ENCODE results near the gene GYG2.

Gene GYG2

DNA sequence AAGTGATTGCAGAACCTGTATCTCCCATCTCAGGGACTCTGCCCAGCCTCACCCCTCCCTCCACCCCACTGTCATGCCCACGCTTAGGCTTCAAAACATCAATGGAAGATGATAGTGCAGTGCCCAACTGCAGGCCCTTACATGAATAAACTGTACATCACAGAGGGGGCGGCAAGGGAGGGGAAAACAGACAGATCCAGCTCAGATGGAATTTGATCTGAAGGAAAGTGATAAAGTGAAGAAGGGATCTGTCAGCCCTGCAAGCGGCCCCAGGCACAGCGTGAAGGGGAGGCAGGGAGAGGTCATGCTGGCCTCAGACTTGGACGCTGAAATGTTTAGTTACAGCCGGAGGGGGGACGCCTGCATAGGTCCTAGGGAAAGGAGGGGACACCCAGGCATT is 38.5 kb downstream of the GYG2 start:
- H3K36me3 ChIP-seq (ENCODE audit: control insufficient read depth, insufficient read depth, low read length): no peaks in the 10 kb centered on the region
- no peak for DNase-seq (ENCODE audit: low read depth, low spot score)
- H3K9me3 ChIP-seq (ENCODE audit: control insufficient read depth, insufficient read depth, low read length): no peaks in the 10 kb centered on the region
- H3K27ac ChIP-seq (ENCODE audit: low read length): no peak overlapping the region
- no CpG with 5 or more reads among the region's 7 CpGs for WGBS (ENCODE audit: insufficient coverage, insufficient read length)
- no peak overlapping the region for H3K4me3 ChIP-seq (ENCODE audit: low read length)
- no peaks in the 10 kb centered on the region for H3K27me3 ChIP-seq (ENCODE audit: control insufficient read depth, insufficient read depth, low read length)
- H3K4me1 ChIP-seq (ENCODE audit: control insufficient read depth, insufficient read depth, low read length): no peaks in the 10 kb centered on the region

DNA sequence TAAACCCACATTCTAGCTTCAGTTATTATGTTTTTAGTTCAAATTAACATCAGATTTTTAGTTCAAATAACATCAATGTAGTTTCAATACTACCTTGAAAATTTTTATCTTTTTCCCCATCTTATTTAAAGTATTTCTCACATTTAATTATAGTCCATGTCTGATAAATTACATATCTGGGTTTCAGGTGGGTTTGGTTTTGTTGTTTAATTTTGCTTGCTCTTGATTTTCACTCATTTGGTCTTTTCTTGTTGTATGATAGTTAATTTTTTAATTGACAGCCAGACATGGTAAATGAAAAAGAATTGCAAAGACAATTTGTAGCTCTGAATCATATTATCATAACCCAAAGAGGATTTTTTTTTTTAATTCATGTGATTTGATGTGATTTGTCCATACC is 41.9 kb downstream of the GYG2 start:
- Histone ChIP-seq H3K27me3 (ENCODE audit: control insufficient read depth, insufficient read depth, low read length) (no peaks in the 10 kb centered on the region), H3K27ac (ENCODE audit: low read length) (no peak overlapping the region), H3K36me3 (ENCODE audit: control insufficient read depth, insufficient read depth, low read length) (no peaks in the 10 kb centered on the region), H3K4me3 (ENCODE audit: low read length) (no peak overlapping the region), H3K4me1 (ENCODE audit: control insufficient read depth, insufficient read depth, low read length) (no peaks in the 10 kb centered on the region), H3K9me3 (ENCODE audit: control insufficient read depth, insufficient read depth, low read length) (no peaks in the 10 kb centered on the region)
- DNase-seq (ENCODE audit: low read depth, low spot score): no peak

- H3K27ac ChIP-seq (ENCODE audit: low read length): no peak overlapping the region
- no peaks in the 10 kb centered on the region for H3K9me3 ChIP-seq (ENCODE audit: control insufficient read depth, insufficient read depth, low read length)
These were observed 43.1 kb downstream of the GYG2 start for GRCh38 chrX:2871831-2872230.

GRCh38 chrX:2872671-2873277 is 44.0 kb downstream of the GYG2 start:
- no peak for DNase-seq (ENCODE audit: low read depth, low spot score)
- H3K9me3 ChIP-seq (ENCODE audit: control insufficient read depth, insufficient read depth, low read length): no peaks in the 10 kb centered on the region
- no peak overlapping the region for H3K27ac ChIP-seq (ENCODE audit: low read length)
- WGBS (ENCODE audit: insufficient coverage, insufficient read length): no CpG with 5 or more reads among the region's 7 CpGs
- H3K4me1 ChIP-seq (ENCODE audit: control insufficient read depth, insufficient read depth, low read length): no peaks in the 10 kb centered on the region
- no peak overlapping the region for H3K4me3 ChIP-seq (ENCODE audit: low read length)
- H3K36me3 ChIP-seq (ENCODE audit: control insufficient read depth, insufficient read depth, low read length): no peaks in the 10 kb centered on the region
- no peaks in the 10 kb centered on the region for H3K27me3 ChIP-seq (ENCODE audit: control insufficient read depth, insufficient read depth, low read length)

More at GRCh38 chrX:2871831-2872230, 43.1 kb downstream of the GYG2 start:
- no CpG with 5 or more reads among the region's 2 CpGs for WGBS (ENCODE audit: insufficient coverage, insufficient read length)
- Histone ChIP-seq H3K4me1 (ENCODE audit: control insufficient read depth, insufficient read depth, low read length) (no peaks in the 10 kb centered on the region), H3K36me3 (ENCODE audit: control insufficient read depth, insufficient read depth, low read length) (no peaks in the 10 kb centered on the region), H3K4me3 (ENCODE audit: low read length) (no peak overlapping the region), H3K27me3 (ENCODE audit: control insufficient read depth, insufficient read depth, low read length) (no peaks in the 10 kb centered on the region)
- DNase-seq (ENCODE audit: low read depth, low spot score): no peak

GRCh38 chrX:2874222-2875135 is 45.7 kb downstream of the GYG2 start:
- no CpG with 5 or more reads among the region's 5 CpGs for WGBS (ENCODE audit: insufficient coverage, insufficient read length)
- Histone ChIP-seq H3K27me3 (ENCODE audit: control insufficient read depth, insufficient read depth, low read length) (no peaks in the 10 kb centered on the region), H3K4me1 (ENCODE audit: control insufficient read depth, insufficient read depth, low read length) (no peaks in the 10 kb centered on the region), H3K36me3 (ENCODE audit: control insufficient read depth, insufficient read depth, low read length) (no peaks in the 10 kb centered on the region), H3K9me3 (ENCODE audit: control insufficient read depth, insufficient read depth, low read length) (no peaks in the 10 kb centered on the region), H3K4me3 (ENCODE audit: low read length) (no peak overlapping the region), H3K27ac (ENCODE audit: low read length) (no peak overlapping the region)
- no peak for DNase-seq (ENCODE audit: low read depth, low spot score)

DNA sequence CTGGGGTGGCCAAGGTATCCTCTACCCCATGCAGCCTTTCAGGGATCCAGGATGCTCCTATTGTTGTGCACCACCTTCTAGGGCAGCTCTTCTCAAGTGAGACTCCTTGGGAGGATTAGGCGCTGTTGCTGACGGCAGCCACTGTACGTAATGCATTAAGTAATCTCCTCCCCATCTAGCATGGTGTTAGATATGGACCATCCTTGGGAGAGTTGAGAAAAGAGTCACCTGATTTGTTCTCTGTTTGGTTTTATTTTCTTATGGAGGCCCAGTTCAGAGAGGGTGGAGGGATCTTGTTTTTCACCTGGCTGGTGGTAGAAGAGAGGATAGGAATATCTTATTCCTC is 46.4 kb downstream of the GYG2 start:
- no CpG with 5 or more reads among the region's 3 CpGs for WGBS (ENCODE audit: insufficient coverage, insufficient read length)
- Histone ChIP-seq H3K4me1 (ENCODE audit: control insufficient read depth, insufficient read depth, low read length) (no peaks in the 10 kb centered on the region), H3K9me3 (ENCODE audit: control insufficient read depth, insufficient read depth, low read length) (no peaks in the 10 kb centered on the region), H3K36me3 (ENCODE audit: control insufficient read depth, insufficient read depth, low read length) (no peaks in the 10 kb centered on the region), H3K4me3 (ENCODE audit: low read length) (no peak overlapping the region), H3K27ac (ENCODE audit: low read length) (no peak overlapping the region), H3K27me3 (ENCODE audit: control insufficient read depth, insufficient read depth, low read length) (no peaks in the 10 kb centered on the region)
- no peak for DNase-seq (ENCODE audit: low read depth, low spot score)

DNA sequence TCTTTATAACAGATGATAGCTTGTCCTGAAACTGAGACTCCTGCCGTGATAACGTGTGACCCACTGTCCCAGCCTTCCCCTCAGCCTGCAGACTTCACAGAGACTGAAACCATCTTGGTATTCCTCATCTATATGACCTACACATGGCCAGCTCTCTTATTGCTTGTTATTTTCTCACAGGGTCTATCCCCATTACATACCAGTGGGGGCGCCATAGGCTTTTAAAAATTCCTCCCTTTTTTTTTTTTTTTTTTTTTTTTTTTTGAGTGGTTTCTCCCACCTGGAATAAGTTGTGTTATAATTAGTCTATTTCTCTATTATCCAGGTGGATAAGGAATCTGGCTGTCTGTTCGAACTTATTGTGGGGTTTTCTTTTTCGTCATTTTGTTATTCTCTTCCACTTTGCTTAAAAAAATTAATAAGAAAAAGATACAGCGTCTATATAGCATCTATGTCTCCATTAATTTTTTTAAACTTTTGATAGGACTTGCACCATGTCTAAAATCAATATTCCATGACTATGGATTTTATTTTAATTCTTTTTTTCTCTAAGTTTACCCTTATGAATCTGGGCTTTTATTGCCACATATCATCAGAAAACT is 47.2 kb downstream of the GYG2 start:
- H3K4me3 ChIP-seq (ENCODE audit: low read length): no peak overlapping the region

DNA sequence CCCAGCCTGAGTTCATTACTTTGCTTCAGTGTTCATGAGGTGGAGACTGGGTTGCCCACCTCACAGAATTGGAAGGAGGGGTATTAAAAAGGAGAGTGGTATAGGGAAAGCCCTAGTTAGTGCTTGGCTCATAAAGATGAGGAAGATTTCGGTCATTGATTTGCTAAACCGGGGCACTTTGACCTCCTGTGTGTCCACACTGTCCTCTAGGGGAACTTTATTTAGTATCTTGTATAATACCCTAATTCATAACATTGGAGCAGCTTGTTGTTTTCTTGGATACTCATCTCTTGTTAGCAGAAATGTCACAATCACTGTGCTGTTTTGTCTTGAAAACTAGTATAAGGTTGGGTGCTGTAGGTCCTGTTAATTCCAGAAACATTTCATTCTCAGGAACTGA is 49.8 kb downstream of the GYG2 start:
- no peak overlapping the region for H3K27ac ChIP-seq (ENCODE audit: low read length)
- H3K27me3 ChIP-seq (ENCODE audit: control insufficient read depth, insufficient read depth, low read length): no peaks in the 10 kb centered on the region
- WGBS (ENCODE audit: insufficient coverage, insufficient read length): no CpG with 5 or more reads among the region's 2 CpGs
- no peaks in the 10 kb centered on the region for H3K4me1 ChIP-seq (ENCODE audit: control insufficient read depth, insufficient read depth, low read length)
- no peaks in the 10 kb centered on the region for H3K36me3 ChIP-seq (ENCODE audit: control insufficient read depth, insufficient read depth, low read length)
- H3K9me3 ChIP-seq (ENCODE audit: control insufficient read depth, insufficient read depth, low read length): no peaks in the 10 kb centered on the region
- no peak overlapping the region for H3K4me3 ChIP-seq (ENCODE audit: low read length)
- DNase-seq (ENCODE audit: low read depth, low spot score): no peak

More for the DNA sequence above, 47.2 kb downstream of the GYG2 start:
- DNase-seq (ENCODE audit: low read depth, low spot score): no peak
- Histone ChIP-seq H3K4me1 (ENCODE audit: control insufficient read depth, insufficient read depth, low read length) (no peaks in the 10 kb centered on the region), H3K36me3 (ENCODE audit: control insufficient read depth, insufficient read depth, low read length) (no peaks in the 10 kb centered on the region), H3K27me3 (ENCODE audit: control insufficient read depth, insufficient read depth, low read length) (no peaks in the 10 kb centered on the region), H3K9me3 (ENCODE audit: control insufficient read depth, insufficient read depth, low read length) (no peaks in the 10 kb centered on the region), H3K27ac (ENCODE audit: low read length) (no peak overlapping the region)
- WGBS (ENCODE audit: insufficient coverage, insufficient read length): no CpG with 5 or more reads among the region's 6 CpGs

GRCh38 chrX:2879670-2880069 is 50.9 kb downstream of the GYG2 start:
- no peaks in the 10 kb centered on the region for H3K36me3 ChIP-seq (ENCODE audit: control insufficient read depth, insufficient read depth, low read length)
- no peak overlapping the region for H3K4me3 ChIP-seq (ENCODE audit: low read length)
- H3K4me1 ChIP-seq (ENCODE audit: control insufficient read depth, insufficient read depth, low read length): no peaks in the 10 kb centered on the region
- no peaks in the 10 kb centered on the region for H3K27me3 ChIP-seq (ENCODE audit: control insufficient read depth, insufficient read depth, low read length)
- no peak for DNase-seq (ENCODE audit: low read depth, low spot score)
- no peak overlapping the region for H3K27ac ChIP-seq (ENCODE audit: low read length)
- 100% methylated on average over 1 of the region's 1 CpG for WGBS (ENCODE audit: insufficient coverage, insufficient read length)
- H3K9me3 ChIP-seq (ENCODE audit: control insufficient read depth, insufficient read depth, low read length): no peaks in the 10 kb centered on the region

DNA sequence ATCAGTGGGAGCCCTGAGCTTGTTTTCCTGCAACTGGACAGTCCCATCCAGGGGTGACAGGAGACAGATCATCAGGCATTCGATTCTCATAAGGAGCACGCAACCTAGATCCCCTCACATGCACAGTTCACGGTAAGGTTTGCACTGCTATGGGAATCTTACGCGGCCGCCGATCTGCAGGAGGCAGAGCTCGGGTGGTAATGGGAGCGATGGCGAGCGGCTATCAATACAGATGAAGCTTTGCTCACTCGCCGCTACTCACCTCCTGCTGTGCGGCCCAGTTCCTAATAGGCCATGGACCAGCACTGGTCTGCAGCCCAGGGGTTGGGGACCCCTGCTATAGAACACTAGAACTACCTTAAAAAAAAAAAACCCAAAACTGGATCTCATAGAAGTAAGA is 55.0 kb downstream of the GYG2 start:
- H3K36me3 ChIP-seq (ENCODE audit: control insufficient read depth, insufficient read depth, low read length): no peaks in the 10 kb centered on the region
- DNase-seq (ENCODE audit: low read depth, low spot score): no peak
- H3K4me3 ChIP-seq (ENCODE audit: low read length): no peak overlapping the region
- no peaks in the 10 kb centered on the region for H3K27me3 ChIP-seq (ENCODE audit: control insufficient read depth, insufficient read depth, low read length)
- H3K27ac ChIP-seq (ENCODE audit: low read length): no peak overlapping the region
- WGBS (ENCODE audit: insufficient coverage, insufficient read length): no CpG with 5 or more reads among the region's 14 CpGs
- H3K9me3 ChIP-seq (ENCODE audit: control insufficient read depth, insufficient read depth, low read length): no peaks in the 10 kb centered on the region
- H3K4me1 ChIP-seq (ENCODE audit: control insufficient read depth, insufficient read depth, low read length): no peaks in the 10 kb centered on the region
